IMR-90 (cell line): ENCODE measurements around the gene NLGN1. TPM values are rescaled to one million over a fixed set of nuclear protein-coding genes. Genes with fewer than 3 reads are reported as not detected.

ENCODE experiments used
- ATAC-seq: fragments of 200-7000 bp; cut with Tn5 transposase; 2 replicates; pipeline ENCODE4 v1.9.1; 2020; ENCODE audit warnings: low read depth, mild to moderate bottlenecking, moderate library complexity
- BruUV-seq: library from RNA; stranded (reverse); fragments of 400-500 nt; replicated peaks from 2 replicates; lab custom pipeline; 2021; lab: Mats Ljungman, UMichigan
- CTCF ChIA-PET: fragments of 300-600 bp; formaldehyde crosslinking; extraction: SDS; loops from one replicate; lab custom pipeline; 2021; ENCODE audit warnings: antibody characterized with exemption; lab: Yijun Ruan, JAX
- POLR2A ChIA-PET: fragments of 300-600 bp; sonication (Branson Sonifier 250); formaldehyde crosslinking; loops from one replicate; lab custom pipeline; 2022; ENCODE audit warnings: antibody characterized with exemption; ENCODE audit not compliant: unreplicated experiment; lab: Charles Lee
- DNase-seq: peaks from one replicate; pipeline ENCODE4 v3.0.0; 2013
- H2AFZ ChIP-seq: replicated peaks from 2 replicates; pipeline ENCODE3; 2013; ENCODE audit warnings: low read length, mild to moderate bottlenecking; ENCODE audit not compliant: poor library complexity
- H2AK5ac ChIP-seq: 2 replicates; pipeline ENCODE4 v1.6.1; 2013; ENCODE audit warnings: low read depth, low read length, inconsistent platforms
- H2AK9ac ChIP-seq: replicated peaks from 2 replicates; pipeline ENCODE3; 2013; ENCODE audit warnings: mild to moderate bottlenecking, low read depth, low read length, moderate library complexity; ENCODE audit not compliant: poor library complexity
- H2BK120ac ChIP-seq: 2 replicates; pipeline ENCODE4 v1.6.1; 2013; ENCODE audit warnings: low read depth, low read length, inconsistent platforms
- H2BK15ac ChIP-seq: 3 replicates; pipeline ENCODE4 v1.6.1; 2013; ENCODE audit warnings: low read depth, low read length, inconsistent platforms
- H2BK20ac ChIP-seq: 2 replicates; pipeline ENCODE4 v1.6.1; 2013; ENCODE audit warnings: low read depth, mild to moderate bottlenecking, inconsistent platforms, low read length, moderate library complexity
- H2BK5ac ChIP-seq: 2 replicates; pipeline ENCODE4 v1.6.1; 2013; ENCODE audit warnings: mild to moderate bottlenecking, low read depth, low read length, inconsistent platforms; ENCODE audit not compliant: poor library complexity, severe bottlenecking
- H3K14ac ChIP-seq: replicated peaks from 2 replicates; pipeline ENCODE4 v1.6.1; 2013; ENCODE audit warnings: low read depth, low read length, inconsistent platforms
- H3K18ac ChIP-seq: 2 replicates; pipeline ENCODE4 v1.6.1; 2013; ENCODE audit warnings: low read depth, low read length, control low read depth
- H3K23ac ChIP-seq: 2 replicates; pipeline ENCODE4 v1.6.1; 2013; ENCODE audit warnings: low read depth, low read length, inconsistent platforms
- H3K27ac ChIP-seq: 2 replicates; pipeline ENCODE4 v1.5.1; 2013; ENCODE audit warnings: mild to moderate bottlenecking, control low read depth, low read length; ENCODE audit not compliant: insufficient read depth
- H3K27me3 ChIP-seq: 2 replicates; pipeline ENCODE4 v1.6.1; 2013; ENCODE audit warnings: low read length; ENCODE audit not compliant: control insufficient read depth, insufficient read depth
- H3K36me3 ChIP-seq: 2 replicates; pipeline ENCODE4 v1.6.1; 2013; ENCODE audit warnings: low read length, mixed read lengths; ENCODE audit not compliant: control insufficient read depth, insufficient read depth
- H3K4ac ChIP-seq: 2 replicates; pipeline ENCODE4 v1.6.1; 2013; ENCODE audit warnings: low read depth, low read length, inconsistent platforms
- H3K4me1 ChIP-seq: 2 replicates; pipeline ENCODE4 v1.6.1; 2013; ENCODE audit warnings: low read length, mixed read lengths; ENCODE audit not compliant: control insufficient read depth, insufficient read depth
- H3K4me2 ChIP-seq: 2 replicates; pipeline ENCODE4 v1.6.1; 2013; ENCODE audit warnings: low read depth, mild to moderate bottlenecking, control low read depth, low read length, moderate library complexity
- H3K4me3 ChIP-seq: 2 replicates; pipeline ENCODE4 v1.5.1; 2013; ENCODE audit warnings: low read depth, mild to moderate bottlenecking, control low read depth, low read length, moderate library complexity; ENCODE audit not compliant: insufficient read depth
- H3K56ac ChIP-seq: 2 replicates; pipeline ENCODE4 v1.6.1; 2013; ENCODE audit warnings: low read length, inconsistent platforms; ENCODE audit not compliant: insufficient read depth; ENCODE audit errors: extremely low read depth
- H3K79me1 ChIP-seq, 2 experiments: 2 replicates each; pipeline ENCODE4 v1.6.1; 2013; ENCODE audit warnings: low read length in 2 of 2, inconsistent platforms in 1 of 2, low read depth in 1 of 2
- H3K9ac ChIP-seq: 2 replicates; pipeline ENCODE4 v1.6.1; 2013; ENCODE audit warnings: low read depth, low read length, control low read depth
- H3K9me1 ChIP-seq: 2 replicates; pipeline ENCODE4 v1.6.1; 2013; ENCODE audit warnings: low read length, inconsistent platforms; ENCODE audit not compliant: insufficient read depth
- H3K9me3 ChIP-seq: 2 replicates; pipeline ENCODE4 v1.6.1; 2013; ENCODE audit warnings: low read length; ENCODE audit not compliant: control insufficient read depth, insufficient read depth
- H4K20me1 ChIP-seq: 2 replicates; pipeline ENCODE4 v1.6.1; 2013; ENCODE audit warnings: low read length, inconsistent platforms; ENCODE audit not compliant: insufficient read depth
- H4K5ac ChIP-seq: 2 replicates; pipeline ENCODE4 v1.6.1; 2013; ENCODE audit warnings: mild to moderate bottlenecking, low read depth, low read length, control low read depth
- H4K8ac ChIP-seq, 2 experiments: 2 replicates each; pipeline ENCODE4 v1.6.1; 2013; ENCODE audit warnings: low read depth in 2 of 2, low read length in 2 of 2, control low read depth in 1 of 2, inconsistent platforms in 1 of 2
- H4K91ac ChIP-seq: 2 replicates; pipeline ENCODE4 v1.6.1; 2013; ENCODE audit warnings: low read depth, low read length, inconsistent platforms; ENCODE audit not compliant: insufficient read depth
- POLR2A ChIP-seq: IDR thresholded peaks from 2 replicates; pipeline ENCODE4 v1.6.1; 2012; ENCODE audit warnings: mild to moderate bottlenecking, low read depth, low read length
- RFX5 ChIP-seq: IDR thresholded peaks from 2 replicates; pipeline ENCODE4 v1.8.0; 2012; ENCODE audit warnings: low read depth, mild to moderate bottlenecking, low read length, moderate library complexity
- SMC3 ChIP-seq: fragments of 150-350 bp; IDR thresholded peaks from 2 replicates; pipeline ENCODE4 v1.6.1; 2016; ENCODE audit warnings: low read depth, mild to moderate bottlenecking, antibody characterized with exemption, low read length, moderate library complexity
- WGBS, 2 experiments: methylation state at CpG; one replicate each; pipeline versions ENCODE4 v1.1.5 to v1.1.7; 2013; ENCODE audit warnings: missing lambda C conversion rate in 2 of 2; ENCODE audit not compliant: insufficient read length in 1 of 2; ENCODE audit errors: extremely low coverage in 2 of 2; 5-methylcytosine and 5-hydroxymethylcytosine counted together
- dilution Hi-C: fragments of 300-500 bp; cut with HindIII; formaldehyde crosslinking; loops from one replicate; pipeline ENCODE4 v1.14.3; 2018; ENCODE audit warnings: low sequenced_read_pairs; ENCODE audit not compliant: unreplicated experiment
- in situ Hi-C: fragments of 300-500 bp; cut with MboI; formaldehyde crosslinking; loops from 3 replicates; pipeline ENCODE4 v1.14.3; 2019; ENCODE audit warnings: low sequenced_read_pairs, inconsistent platforms, mixed read lengths
- intact Hi-C: fragments of 100-400 bp; cut with micrococcal nuclease; formaldehyde crosslinking; loops from 2 replicates; pipeline ENCODE4 v1.10.0; 2022
- polyA plus RNA-seq, 3 experiments: library from polyadenylated mRNA; depleted of rRNA; stranded (reverse); fragments of >200 nt; gene quantifications; 2 replicates each; pipeline ENCODE4 v1.2.3, GENCODE V29; 2012; ENCODE audit warnings: low replicate concordance in 1 of 3
- total RNA-seq: library from RNA; depleted of rRNA; stranded (reverse); fragments of >200 nt; gene quantifications from 2 replicates; pipeline ENCODE4 v1.2.3, GENCODE V29; 2012

The NLGN1 gene
- total and polyA plus RNA-seq, 2 of the 4 experiments (the other 2 are of a cell fraction) = 1.8 to 12.5 TPM

DNA sequence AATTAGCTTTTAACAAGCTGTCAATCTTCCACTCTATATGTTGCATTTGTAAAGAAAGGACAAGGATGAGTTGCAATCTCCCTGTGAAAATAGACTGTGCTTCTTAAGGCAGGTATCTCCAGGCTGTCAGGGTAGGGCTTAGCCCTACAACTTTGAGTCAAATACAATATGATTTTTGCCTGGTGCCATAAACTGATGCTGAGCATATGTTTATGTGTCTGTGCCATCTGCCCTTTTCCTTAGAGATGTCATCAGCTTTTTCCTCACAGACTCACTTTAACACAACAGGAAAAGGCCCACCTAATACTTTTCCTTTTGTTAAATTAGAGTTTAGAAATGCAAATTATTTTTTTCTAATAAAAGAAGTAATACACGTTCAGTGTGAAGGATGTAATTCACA lies 548.3 kb downstream of the NLGN1 start:
- H2BK20ac ChIP-seq = no peak overlapping the region
- BruUV-seq = no TSS peak
- H3K9me1 ChIP-seq = no peaks in the 10 kb centered on the region
- no peak overlapping the region for H3K18ac ChIP-seq
- dilution Hi-C loops = no loop called here
- no peak overlapping the region for H3K14ac ChIP-seq
- no peak overlapping the region for H3K4ac ChIP-seq
- no peak overlapping the region for H3K27ac ChIP-seq
- no peak overlapping the region for H2AK9ac ChIP-seq
- no peak overlapping the region for H4K5ac ChIP-seq
- no peak overlapping the region for H3K56ac ChIP-seq
- H4K8ac ChIP-seq = no peak overlapping the region
- POLR2A ChIA-PET = no interaction called here
- DNase-seq (no peak), ATAC-seq (no peak)
- H2BK5ac ChIP-seq = no peak overlapping the region
- CTCF ChIA-PET = interaction anchor here (1.5 kb wide), 1 partner anchor 17 kb away, joined by 3 read pairs; no protein-coding TSS in a partner anchor
- H4K20me1 ChIP-seq = no peaks in the 10 kb centered on the region
- H3K79me1 ChIP-seq = no peaks in the 10 kb centered on the region
- no peak overlapping the region for H2BK120ac ChIP-seq
- in situ Hi-C loops = no loop called here
- H3K9ac ChIP-seq = no peak overlapping the region
- H3K4me1 ChIP-seq = no peaks in the 10 kb centered on the region
- no peaks in the 10 kb centered on the region for H3K27me3 ChIP-seq
- no peak overlapping the region; the same call in 1 of the 2 replicates for H3K23ac ChIP-seq
- no peak overlapping the region for H2AFZ ChIP-seq
- H2AK5ac ChIP-seq = no peak overlapping the region
- no peaks in the 10 kb centered on the region for H3K9me3 ChIP-seq
- no CpG with 5 or more reads among the region's 1 CpG for WGBS, 2 experiments
- TF ChIP-seq RFX5 = no peak
- TF ChIP-seq POLR2A = no peak
- TF ChIP-seq SMC3 = no peak
- H3K4me3 ChIP-seq = no peak overlapping the region
- no peak overlapping the region for H4K91ac ChIP-seq
- H3K4me2 ChIP-seq = no peak overlapping the region
- H2BK15ac ChIP-seq = no peak overlapping the region
- intact Hi-C loops = no loop called here
- no peaks in the 10 kb centered on the region for H3K36me3 ChIP-seq
